Measurements from ENCODE around the gene DHRS7C.

DNA sequence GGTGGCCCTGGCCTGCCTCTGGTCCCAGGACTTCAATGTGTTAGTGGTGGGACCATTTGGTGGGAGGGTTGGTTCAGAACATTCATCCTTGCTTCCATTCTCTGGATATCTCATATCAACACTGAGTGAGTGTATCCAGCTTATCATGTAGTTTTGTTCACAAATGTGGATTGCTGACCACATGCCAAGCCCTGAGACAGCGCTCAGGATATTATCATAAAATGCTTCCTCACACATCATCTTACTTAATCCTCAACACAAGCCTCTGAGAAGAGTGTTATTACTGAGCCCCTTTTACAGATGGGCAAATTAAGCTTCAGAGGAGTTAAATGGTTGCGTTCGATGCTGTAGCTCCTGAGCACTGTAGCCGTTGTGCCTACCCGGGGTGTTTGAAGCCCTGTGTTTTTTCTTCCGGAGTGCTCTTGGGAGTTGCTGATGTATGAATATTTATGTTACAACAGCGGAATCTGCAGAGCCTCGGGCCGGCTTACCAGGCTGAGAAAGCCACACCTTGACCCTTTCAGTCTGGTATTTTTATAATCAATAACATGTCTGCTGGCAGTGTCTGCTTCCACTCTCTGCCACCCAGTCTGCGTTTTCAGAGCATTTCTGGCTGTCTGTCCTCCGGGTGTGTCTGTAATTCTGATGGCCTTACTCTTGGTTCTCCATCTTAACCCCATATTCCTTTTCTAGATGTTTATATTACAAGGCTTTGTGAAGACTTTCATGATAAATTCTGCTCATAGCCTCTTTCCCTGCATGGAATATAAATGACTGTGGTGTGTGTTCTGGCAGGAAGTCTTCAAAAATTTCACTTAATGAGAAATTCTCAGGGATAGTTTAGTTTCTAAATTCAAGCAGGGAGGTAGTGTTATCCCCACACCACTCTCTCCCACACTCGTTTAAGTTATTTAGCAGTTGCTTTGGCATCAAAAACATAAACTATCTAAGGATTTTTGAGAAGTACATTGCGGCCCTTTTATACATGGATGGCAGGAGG is 37.2 kb upstream of the DHRS7C start:
- TF ChIP-seq EZH2 (IDR thresholded peaks at IDR 0.05; ENCODE audit: low read length) = no peak
- TF ChIP-seq, protein P1, sequence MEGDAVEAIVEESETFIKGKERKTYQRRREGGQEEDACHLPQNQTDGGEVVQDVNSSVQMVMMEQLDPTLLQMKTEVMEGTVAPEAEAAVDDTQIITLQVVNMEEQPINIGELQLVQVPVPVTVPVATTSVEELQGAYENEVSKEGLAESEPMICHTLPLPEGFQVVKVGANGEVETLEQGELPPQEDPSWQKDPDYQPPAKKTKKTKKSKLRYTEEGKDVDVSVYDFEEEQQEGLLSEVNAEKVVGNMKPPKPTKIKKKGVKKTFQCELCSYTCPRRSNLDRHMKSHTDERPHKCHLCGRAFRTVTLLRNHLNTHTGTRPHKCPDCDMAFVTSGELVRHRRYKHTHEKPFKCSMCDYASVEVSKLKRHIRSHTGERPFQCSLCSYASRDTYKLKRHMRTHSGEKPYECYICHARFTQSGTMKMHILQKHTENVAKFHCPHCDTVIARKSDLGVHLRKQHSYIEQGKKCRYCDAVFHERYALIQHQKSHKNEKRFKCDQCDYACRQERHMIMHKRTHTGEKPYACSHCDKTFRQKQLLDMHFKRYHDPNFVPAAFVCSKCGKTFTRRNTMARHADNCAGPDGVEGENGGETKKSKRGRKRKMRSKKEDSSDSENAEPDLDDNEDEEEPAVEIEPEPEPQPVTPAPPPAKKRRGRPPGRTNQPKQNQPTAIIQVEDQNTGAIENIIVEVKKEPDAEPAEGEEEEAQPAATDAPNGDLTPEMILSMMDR (optimal IDR thresholded peaks at IDR 0.05 in 1 of 3, IDR thresholded peaks at IDR 0.05 in 1 of 3, conservative IDR thresholded peaks at IDR 0.05 in 1 of 3; ENCODE audit: extremely low read depth in 1 of 3, insufficient read depth in 2 of 3, low read length in 3 of 3) = no peak
